KBM-7 (cell line): ENCODE data around the gene ARHGAP44.

Source experiments
- DNase-seq: peaks from one replicate; pipeline ENCODE4 v3.0.0-alpha.2; 2015
- in situ Hi-C: fragments of 300-500 bp; cut with MboI; formaldehyde crosslinking; loops from 2 replicates; pipeline ENCODE4 v1.14.3; 2020; ENCODE audit warnings: low sequenced_read_pairs, low pct_unique_long_range_greater_than_20kb, mixed read lengths

The ARHGAP44 gene

GRCh38 chr17:12983991-12984884 is 194.9 kb downstream of the ARHGAP44 start:
- in situ Hi-C loops, result no loop called here
- DNase-seq, result no peak

GRCh38 chr17:12985431-12986293 is 196.4 kb downstream of the ARHGAP44 start:
- no peak for DNase-seq
- in situ Hi-C loops, result no loop called here

- in situ Hi-C loops, result no loop called here
- no peak for DNase-seq
These were observed 197.8 kb downstream of the ARHGAP44 start for GRCh38 chr17:12987120-12987519.

- in situ Hi-C loops, result no loop called here
- DNase-seq, result no peak
These were observed 200.9 kb downstream of the ARHGAP44 start for GRCh38 chr17:12990041-12990808.

GRCh38 chr17:12990926-12991325 is 201.6 kb downstream of the ARHGAP44 start:
- no peak for DNase-seq
- in situ Hi-C loops, result no loop called here

- in situ Hi-C loops, result no loop called here
- DNase-seq, result no peak
These were observed 203.4 kb downstream of the ARHGAP44 start for GRCh38 chr17:12992676-12993075.

GRCh38 chr17:12993631-12994030 is 204.3 kb downstream of the ARHGAP44 start:
- no peak for DNase-seq
- in situ Hi-C loops, result no loop called here

GRCh38 chr17:12994341-12995074 is 205.2 kb downstream of the ARHGAP44 start:
- no peak for DNase-seq
- in situ Hi-C loops, result no loop called here

- in situ Hi-C loops, result no loop called here
These were observed 206.0 kb downstream of the ARHGAP44 start for GRCh38 chr17:12995106-12995895.

GRCh38 chr17:12995896-12996295 is 206.6 kb downstream of the ARHGAP44 start:
- no peak for DNase-seq
- in situ Hi-C loops, result no loop called here

More at GRCh38 chr17:12995106-12995895, 206.0 kb downstream of the ARHGAP44 start:
- no peak for DNase-seq

GRCh38 chr17:12996357-12996756 is 207.1 kb downstream of the ARHGAP44 start:
- DNase-seq, result no peak
- in situ Hi-C loops, result no loop called here

GRCh38 chr17:12996941-12997340 is 207.6 kb downstream of the ARHGAP44 start:
- in situ Hi-C loops, result no loop called here
- no peak for DNase-seq

GRCh38 chr17:12998461-12998860 is 209.2 kb downstream of the ARHGAP44 start:
- in situ Hi-C loops, result no loop called here

GRCh38 chr17:12998874-12999273 is 209.6 kb downstream of the ARHGAP44 start:
- in situ Hi-C loops, result no loop called here

More at GRCh38 chr17:12998461-12998860, 209.2 kb downstream of the ARHGAP44 start:
- no peak for DNase-seq

GRCh38 chr17:13000561-13000960 is 211.3 kb downstream of the ARHGAP44 start:
- no peak for DNase-seq
- in situ Hi-C loops, result no loop called here

More at GRCh38 chr17:12998874-12999273, 209.6 kb downstream of the ARHGAP44 start:
- no peak for DNase-seq

GRCh38 chr17:13001991-13002615 is 212.8 kb downstream of the ARHGAP44 start:
- in situ Hi-C loops, result no loop called here
- no peak for DNase-seq

GRCh38 chr17:13002761-13003453 is 213.6 kb downstream of the ARHGAP44 start:
- DNase-seq, result peak; percentile 69
- in situ Hi-C loops, result no loop called here
